Karpas-422 (cell line): Measurements from ENCODE around the gene RREB1. TPM values are rescaled to one million over a fixed set of nuclear protein-coding genes. Genes with fewer than 3 reads are reported as not detected.

Experiments used
- DNase-seq: peaks from one replicate; pipeline ENCODE4 v3.0.0-alpha.2; 2015
- H2AFZ ChIP-seq: fragments of 200-600 bp; sonication (generic); 2 replicates; pipeline ENCODE4 v1.6.1; 2014; ENCODE audit warnings: antibody characterized with exemption, low read length, mixed read lengths
- H3K27ac ChIP-seq: fragments of 200-600 bp; sonication (generic); 2 replicates; pipeline ENCODE4 v1.5.1; 2014; ENCODE audit warnings: mild to moderate bottlenecking, low read length, moderate library complexity
- H3K27me3 ChIP-seq: fragments of 200-600 bp; sonication (generic); 2 replicates; pipeline ENCODE4 v1.6.1; 2014; ENCODE audit warnings: low read length, mixed read lengths
- H3K36me3 ChIP-seq: fragments of 200-600 bp; sonication (generic); 2 replicates; pipeline ENCODE4 v1.6.1; 2014; ENCODE audit warnings: low read length, mixed read lengths; ENCODE audit not compliant: insufficient read depth
- H3K4me1 ChIP-seq: fragments of 200-600 bp; sonication (generic); 2 replicates; pipeline ENCODE4 v1.6.1; 2014; ENCODE audit warnings: mild to moderate bottlenecking, low read length, mixed read lengths
- H3K4me2 ChIP-seq: fragments of 200-600 bp; sonication (generic); 2 replicates; pipeline ENCODE4 v1.6.1; 2014; ENCODE audit warnings: low read length, low read depth, mild to moderate bottlenecking; ENCODE audit not compliant: poor library complexity, severe bottlenecking
- H3K4me3 ChIP-seq: fragments of 200-600 bp; sonication (generic); 2 replicates; pipeline ENCODE4 v1.5.1; 2014; ENCODE audit warnings: mild to moderate bottlenecking, antibody characterized with exemption, low read length, mixed read lengths
- H3K79me2 ChIP-seq: fragments of 200-600 bp; sonication (generic); 2 replicates; pipeline ENCODE4 v1.6.1; 2014; ENCODE audit warnings: mild to moderate bottlenecking, low read length, mixed read lengths
- H3K9ac ChIP-seq: fragments of 200-600 bp; sonication (generic); 2 replicates; pipeline ENCODE4 v1.6.0; 2014; ENCODE audit warnings: low read length
- H3K9me2 ChIP-seq: fragments of 200-600 bp; sonication (generic), shearing (Covaris generic); replicated peaks from 2 replicates; pipeline ENCODE4 v1.6.0; 2014; ENCODE audit warnings: mild to moderate bottlenecking, low read length, moderate library complexity; ENCODE audit not compliant: insufficient read depth
- H3K9me3 ChIP-seq: fragments of 300-700, 200-600 bp; sonication (generic); 2 replicates; pipeline ENCODE4 v1.6.1; 2014; ENCODE audit warnings: low read length, mixed read lengths
- H4K20me1 ChIP-seq: fragments of 200-600 bp; sonication (generic); 2 replicates; pipeline ENCODE4 v1.6.1; 2014; ENCODE audit warnings: mild to moderate bottlenecking, antibody characterized with exemption, low read length, low read depth; ENCODE audit not compliant: insufficient read depth
- total RNA-seq: library from RNA; depleted of rRNA; stranded (reverse); fragments of >200 nt; shearing (Covaris generic); gene quantifications from 2 replicates; pipeline ENCODE4 v1.2.3, GENCODE V29; 2014; ENCODE audit warnings: low replicate concordance

RREB1 gene
- total RNA-seq, 1 experiment from 2014 or later: 5.0 TPM

DNA sequence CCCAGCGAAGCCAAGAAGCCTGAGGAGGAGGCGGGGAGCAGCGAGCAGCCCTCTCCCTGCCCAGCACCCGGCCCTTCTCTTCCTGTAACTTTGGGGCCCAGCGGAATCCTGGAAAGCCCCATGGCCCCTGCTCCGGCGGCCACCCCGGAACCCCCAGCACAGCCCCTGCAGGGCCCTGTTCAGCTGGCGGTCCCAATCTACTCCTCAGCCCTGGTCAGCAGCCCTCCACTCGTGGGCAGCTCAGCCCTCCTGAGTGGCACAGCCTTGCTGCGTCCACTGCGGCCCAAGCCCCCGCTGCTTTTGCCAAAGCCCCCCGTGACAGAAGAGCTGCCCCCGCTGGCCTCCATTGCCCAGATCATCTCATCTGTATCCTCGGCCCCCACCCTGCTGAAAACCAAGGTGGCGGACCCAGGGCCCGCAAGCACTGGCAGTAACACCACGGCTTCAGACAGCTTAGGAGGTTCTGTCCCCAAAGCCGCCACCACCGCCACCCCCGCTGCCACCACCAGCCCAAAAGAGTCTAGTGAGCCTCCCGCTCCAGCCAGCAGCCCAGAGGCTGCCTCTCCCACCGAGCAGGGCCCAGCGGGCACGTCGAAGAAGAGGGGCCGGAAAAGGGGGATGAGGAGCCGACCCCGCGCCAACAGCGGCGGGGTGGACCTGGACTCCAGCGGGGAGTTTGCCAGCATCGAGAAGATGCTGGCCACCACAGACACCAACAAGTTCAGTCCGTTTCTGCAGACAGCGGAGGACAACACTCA, 123.4 kb downstream of the RREB1 start:
- Histone ChIP-seq H3K4me2 (no peak overlapping the region), H3K9me3 (no peaks in the 10 kb centered on the region), H3K9me2 (no peaks in the 10 kb centered on the region), H3K27ac (no peak overlapping the region), H3K9ac (no peak overlapping the region), H2AFZ (no peak overlapping the region), H3K79me2 (no peaks in the 10 kb centered on the region), H3K27me3 (no peaks in the 10 kb centered on the region), H4K20me1 (0 out of 2 replicates have a peak, but pooled peaks cover 3% of the 10 kb centered on the region), H3K36me3 (no peaks in the 10 kb centered on the region), H3K4me1 (no peaks in the 10 kb centered on the region), H3K4me3 (no peak overlapping the region)
- DNase-seq: no peak

- no peak overlapping the region for H3K4me2 ChIP-seq
- no peaks in the 10 kb centered on the region for H3K9me3 ChIP-seq
- no peak overlapping the region for H2AFZ ChIP-seq
- no peaks in the 10 kb centered on the region for H3K79me2 ChIP-seq
- H3K27ac ChIP-seq: no peak overlapping the region
- 0 out of 2 replicates have a peak, but pooled peaks cover 3% of the 10 kb centered on the region for H4K20me1 ChIP-seq
- no peaks in the 10 kb centered on the region for H3K4me1 ChIP-seq
- H3K9me2 ChIP-seq: no peaks in the 10 kb centered on the region
- H3K4me3 ChIP-seq: no peak overlapping the region
- no peaks in the 10 kb centered on the region for H3K27me3 ChIP-seq
- no peak for DNase-seq
- H3K9ac ChIP-seq: no peak overlapping the region
- no peaks in the 10 kb centered on the region for H3K36me3 ChIP-seq
These were observed 124.6 kb downstream of the RREB1 start for GRCh38 chr6:7232351-7232750.

- H3K9me3 ChIP-seq: no peaks in the 10 kb centered on the region
- H3K36me3 ChIP-seq: no peaks in the 10 kb centered on the region
- H3K79me2 ChIP-seq: no peaks in the 10 kb centered on the region
- peaks cover 12% of the 10 kb centered on the region for H3K4me1 ChIP-seq
- no peak overlapping the region for H3K27ac ChIP-seq
- H2AFZ ChIP-seq: no peak overlapping the region
- H3K27me3 ChIP-seq: no peaks in the 10 kb centered on the region
- H4K20me1 ChIP-seq: 0 out of 2 replicates have a peak, but pooled peaks cover 3% of the 10 kb centered on the region
- H3K9me2 ChIP-seq: no peaks in the 10 kb centered on the region
- no peak overlapping the region for H3K4me3 ChIP-seq
- H3K9ac ChIP-seq: no peak overlapping the region
- no peak for DNase-seq
- no peak overlapping the region for H3K4me2 ChIP-seq
These were observed 126.8 kb downstream of the RREB1 start for GRCh38 chr6:7234547-7234946.

DNA sequence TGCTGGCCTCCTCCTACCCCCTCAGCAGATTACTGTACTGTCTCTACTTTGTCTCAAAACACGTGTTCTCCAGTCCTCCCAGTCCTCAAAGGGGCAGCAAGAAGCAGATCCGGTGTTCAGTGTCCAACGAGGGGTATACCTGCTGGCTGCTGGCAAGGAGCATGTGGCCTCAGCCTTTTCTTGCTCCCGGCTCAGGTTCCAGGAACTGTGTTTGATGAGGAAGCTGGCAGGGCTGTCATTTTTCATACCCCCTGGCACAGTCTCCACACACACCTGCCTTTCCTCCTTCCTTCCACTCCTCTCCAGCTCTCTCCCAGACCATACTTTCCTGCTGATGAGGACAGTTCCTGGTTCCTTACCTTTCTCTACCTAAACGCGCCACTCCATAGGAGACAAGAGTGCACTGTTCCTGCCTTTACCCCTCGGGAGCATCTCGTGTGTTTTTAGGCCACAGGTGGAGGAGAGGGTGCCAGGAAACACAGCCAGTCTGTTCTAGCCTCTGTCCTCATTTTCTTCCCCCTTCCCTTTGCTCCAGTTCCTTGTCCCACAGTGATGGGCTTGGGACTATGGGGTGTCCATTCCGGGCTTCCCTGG, 128.0 kb downstream of the RREB1 start:
- no peaks in the 10 kb centered on the region for H3K9me2 ChIP-seq
- H3K9ac ChIP-seq: no peak overlapping the region
- H3K79me2 ChIP-seq: no peaks in the 10 kb centered on the region
- H4K20me1 ChIP-seq: 0 out of 2 replicates have a peak, but pooled peaks cover 3% of the 10 kb centered on the region
- H3K36me3 ChIP-seq: no peaks in the 10 kb centered on the region
- no peaks in the 10 kb centered on the region for H3K27me3 ChIP-seq
- H2AFZ ChIP-seq: no peak overlapping the region
- no peak overlapping the region for H3K4me3 ChIP-seq
- DNase-seq: no peak
- no peak overlapping the region for H3K4me2 ChIP-seq
- peaks cover 13% of the 10 kb centered on the region for H3K4me1 ChIP-seq
- no peak overlapping the region for H3K27ac ChIP-seq
- H3K9me3 ChIP-seq: no peaks in the 10 kb centered on the region

- Histone ChIP-seq H4K20me1 (0 out of 2 replicates have a peak, but pooled peaks cover 5% of the 10 kb centered on the region), H2AFZ (no peak overlapping the region), H3K4me2 (no peak overlapping the region), H3K27ac (no peak overlapping the region), H3K79me2 (no peaks in the 10 kb centered on the region), H3K27me3 (no peaks in the 10 kb centered on the region), H3K9ac (no peak overlapping the region), H3K36me3 (no peaks in the 10 kb centered on the region), H3K4me1 (peaks cover 13% of the 10 kb centered on the region), H3K9me3 (no peaks in the 10 kb centered on the region), H3K4me3 (no peak overlapping the region), H3K9me2 (no peaks in the 10 kb centered on the region)
- DNase-seq: no peak
These were observed 128.8 kb downstream of the RREB1 start for GRCh38 chr6:7236306-7237209.

GRCh38 chr6:7237653-7238188, 130.0 kb downstream of the RREB1 start:
- Histone ChIP-seq H3K4me1 (peaks cover 20% of the 10 kb centered on the region), H3K9me2 (no peaks in the 10 kb centered on the region), H4K20me1 (peaks cover 7% of the 10 kb centered on the region; the same call in 1 of the 2 replicates), H3K36me3 (no peaks in the 10 kb centered on the region), H2AFZ (no peak overlapping the region), H3K27me3 (no peaks in the 10 kb centered on the region), H3K27ac (no peak overlapping the region), H3K4me2 (no peak overlapping the region), H3K4me3 (no peak overlapping the region), H3K9me3 (no peaks in the 10 kb centered on the region), H3K79me2 (no peaks in the 10 kb centered on the region), H3K9ac (no peak overlapping the region)
- no peak for DNase-seq

- no peak overlapping the region for H3K4me3 ChIP-seq
- H3K27me3 ChIP-seq: no peaks in the 10 kb centered on the region
- DNase-seq: no peak
- H2AFZ ChIP-seq: no peak overlapping the region
- peaks cover 27% of the 10 kb centered on the region for H3K4me1 ChIP-seq
- no peak overlapping the region for H3K4me2 ChIP-seq
- no peaks in the 10 kb centered on the region for H3K36me3 ChIP-seq
- H4K20me1 ChIP-seq: peaks cover 10% of the 10 kb centered on the region; the same call in 1 of the 2 replicates
- H3K9me2 ChIP-seq: no peaks in the 10 kb centered on the region
- no peak overlapping the region for H3K27ac ChIP-seq
- H3K9me3 ChIP-seq: no peaks in the 10 kb centered on the region
- no peak overlapping the region for H3K9ac ChIP-seq
- H3K79me2 ChIP-seq: no peaks in the 10 kb centered on the region
These were observed 130.8 kb downstream of the RREB1 start for GRCh38 chr6:7238526-7238899.
